Neuronal stem cell (in vitro differentiated cells): Measurements from ENCODE around the gene ANKRD62.
A peak's percentile ranks its signal among the peaks of the same experiment; 100 is the strongest.

Experiments
- DNase-seq: peaks from one replicate; pipeline ENCODE4 v3.0.0-alpha.2; 2013; ENCODE audit warnings: low spot score
- H2AFZ ChIP-seq: one replicate; pipeline ENCODE4 v1.6.1; 2013; ENCODE audit warnings: mild to moderate bottlenecking, low read length, inconsistent platforms
- H2AK5ac ChIP-seq: 2 replicates; pipeline ENCODE4 v1.6.1; 2013; ENCODE audit warnings: low read depth, mild to moderate bottlenecking, inconsistent platforms, low read length, moderate library complexity, mixed read lengths
- H2BK120ac ChIP-seq: 2 replicates; pipeline ENCODE4 v1.6.1; 2013; ENCODE audit warnings: low read depth, mild to moderate bottlenecking, inconsistent platforms, low read length, moderate library complexity, mixed read lengths
- H2BK12ac ChIP-seq: one replicate; pipeline ENCODE4 v1.6.1; 2013; ENCODE audit warnings: low read length, inconsistent platforms
- H2BK15ac ChIP-seq: 2 replicates; pipeline ENCODE4 v1.6.1; 2013; ENCODE audit warnings: mild to moderate bottlenecking, low read length, inconsistent platforms, mixed read lengths
- H2BK5ac ChIP-seq: one replicate; pipeline ENCODE4 v1.6.1; 2013; ENCODE audit warnings: inconsistent platforms, mild to moderate bottlenecking, low read length, moderate library complexity
- H3K14ac ChIP-seq: one replicate; pipeline ENCODE4 v1.6.1; 2013; ENCODE audit warnings: low read length, inconsistent platforms
- H3K18ac ChIP-seq: 2 replicates; pipeline ENCODE4 v1.6.1; 2013; ENCODE audit warnings: low read length, inconsistent platforms
- H3K23ac ChIP-seq: 2 replicates; pipeline ENCODE4 v1.6.1; 2013; ENCODE audit warnings: low read depth, mild to moderate bottlenecking, mixed read lengths, low read length, inconsistent platforms; ENCODE audit not compliant: poor library complexity
- H3K27ac ChIP-seq: replicated peaks from 3 replicates; pipeline ENCODE4 v1.5.1; 2013; ENCODE audit warnings: low read length, inconsistent platforms
- H3K27me3 ChIP-seq, 3 experiments: 2 replicates each; pipeline ENCODE4 v1.6.1; 2013; ENCODE audit warnings: low read length in 3 of 3, mild to moderate bottlenecking in 2 of 3, inconsistent platforms in 1 of 3, low read depth in 1 of 3, mixed read lengths in 1 of 3, moderate library complexity in 1 of 3; ENCODE audit not compliant: control insufficient read depth in 3 of 3, insufficient read depth in 3 of 3
- H3K36me3 ChIP-seq, 2 donors: replicated peaks in 1 of 2; 2 replicates each; pipeline ENCODE4 v1.6.1; 2013; ENCODE audit warnings: low read length in 2 of 2; ENCODE audit not compliant: control insufficient read depth in 2 of 2, insufficient read depth in 2 of 2
- H3K4ac ChIP-seq: 2 replicates; pipeline ENCODE4 v1.6.1; 2013; ENCODE audit warnings: inconsistent platforms, mild to moderate bottlenecking, low read length, moderate library complexity
- H3K4me1 ChIP-seq, 2 donors: 1 replicate in 1 of 2; 2 replicates in 1 of 2; pipeline ENCODE4 v1.6.1; 2013; ENCODE audit warnings: low read length in 2 of 2, low read depth in 1 of 2; ENCODE audit not compliant: control insufficient read depth in 2 of 2, insufficient read depth in 1 of 2
- H3K4me2 ChIP-seq: one replicate; pipeline ENCODE4 v1.6.1; 2013; ENCODE audit warnings: mild to moderate bottlenecking, low read length, inconsistent platforms; ENCODE audit not compliant: insufficient read depth, poor library complexity, severe bottlenecking
- H3K4me3 ChIP-seq, 2 donors: 2 replicates each; pipeline ENCODE4 v1.5.1; 2013; ENCODE audit warnings: low read length in 2 of 2, mild to moderate bottlenecking in 2 of 2, inconsistent platforms in 1 of 2, moderate library complexity in 1 of 2
- H3K79me1 ChIP-seq: one replicate; pipeline ENCODE4 v1.6.1; 2013; ENCODE audit warnings: low read depth, mild to moderate bottlenecking, inconsistent platforms, low read length, moderate library complexity
- H3K9ac ChIP-seq: one replicate; pipeline ENCODE4 v1.6.1; 2013; ENCODE audit warnings: mild to moderate bottlenecking, low read depth, low read length, inconsistent platforms; ENCODE audit not compliant: poor library complexity
- H3K9me3 ChIP-seq, 2 donors: replicated peaks in 1 of 2; 2 replicates each; pipeline versions ENCODE3 to v1.6.1; 2013; ENCODE audit warnings: low read length in 2 of 2, mild to moderate bottlenecking in 2 of 2, inconsistent platforms in 1 of 2, low read depth in 1 of 2, mixed read lengths in 1 of 2, moderate library complexity in 1 of 2; ENCODE audit not compliant: control insufficient read depth in 2 of 2, insufficient read depth in 1 of 2
- H4K8ac ChIP-seq: one replicate; pipeline ENCODE4 v1.6.1; 2013; ENCODE audit warnings: low read depth, mild to moderate bottlenecking, inconsistent platforms, low read length, moderate library complexity
- H4K91ac ChIP-seq: one replicate; pipeline ENCODE4 v1.6.1; 2013; ENCODE audit warnings: low read length, low read depth, mild to moderate bottlenecking, inconsistent platforms; ENCODE audit not compliant: poor library complexity
- WGBS, 2 donors: extraction: QIAGEN DNeasy Blood & Tissue Kit; methylation state at CpG; one replicate each; pipeline ENCODE4 v1.1.7; 2013; ENCODE audit warnings: missing lambda C conversion rate in 2 of 2, mixed read lengths in 1 of 2; ENCODE audit not compliant: insufficient read length in 2 of 2, insufficient replicate concordance in 1 of 2; ENCODE audit errors: extremely low coverage in 2 of 2; 5-methylcytosine and 5-hydroxymethylcytosine counted together

The ANKRD62 gene

DNA sequence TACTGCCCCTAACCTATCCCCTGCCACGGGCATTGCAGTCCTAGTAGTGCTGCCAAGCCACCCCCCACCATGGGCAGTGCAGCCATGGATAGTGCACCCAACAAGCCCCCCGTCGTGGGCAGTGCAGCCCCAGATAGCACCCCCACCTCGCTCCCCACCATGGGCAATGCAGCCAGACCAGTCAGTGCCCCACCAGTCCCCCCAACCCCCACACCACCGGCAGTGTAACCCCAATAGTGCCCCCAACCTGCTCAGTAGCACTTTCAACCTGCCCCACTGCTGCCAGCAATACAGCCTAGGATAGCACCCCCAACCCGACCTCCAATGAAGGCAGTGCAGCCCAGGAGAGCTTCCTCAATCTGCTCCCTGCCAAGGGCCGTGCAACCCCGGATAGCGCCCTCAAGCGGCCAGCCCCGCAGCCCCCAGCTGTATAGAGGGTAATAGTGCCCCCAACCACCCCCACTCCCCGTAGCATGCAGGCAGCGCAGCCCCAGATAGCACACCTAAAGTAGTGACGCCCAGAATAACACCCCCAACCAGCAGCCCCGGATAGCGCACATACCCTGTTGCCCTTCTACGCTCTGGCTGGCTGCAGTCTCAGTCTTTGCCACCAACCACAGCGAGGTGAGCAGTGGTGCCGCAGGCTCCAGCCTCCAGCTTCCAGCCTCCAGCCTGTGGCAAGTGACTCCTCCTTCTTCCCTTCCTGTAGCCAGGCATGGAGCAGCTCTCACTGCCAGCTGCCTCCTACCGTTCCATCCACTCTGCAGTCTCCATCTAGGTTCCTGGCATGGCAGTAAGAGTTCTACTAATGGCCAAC lies 45.4 kb upstream of the ANKRD62 start:
- Histone ChIP-seq H2BK120ac (no peak overlapping the region), H3K4ac (no peak overlapping the region), H3K79me1 (no peaks in the 10 kb centered on the region), H2BK12ac (no peak overlapping the region), H3K27ac (no peak overlapping the region), H3K14ac (no peak overlapping the region), H2AFZ (no peak overlapping the region), H3K27me3 (peaks cover 0 to 44% (median 0%) of the 10 kb centered on the region in 3 experiments), H3K4me3 (no peak overlapping the region), H3K9ac (no peak overlapping the region), H4K91ac (no peak overlapping the region), H2BK15ac (no peak overlapping the region), H2BK5ac (no peak overlapping the region), H3K9me3 (no peaks in the 10 kb centered on the region), H3K23ac (no peak overlapping the region), H3K4me2 (no peak overlapping the region), H2AK5ac (peak overlapping the region; percentile 10), H3K4me1 (peaks cover 0 to 3% of the 10 kb centered on the region in 2 donors), H4K8ac (no peak overlapping the region), H3K18ac (no peak overlapping the region), H3K36me3 (no peaks in the 10 kb centered on the region)
- DNase-seq = no peak
- WGBS, 2 donors = no CpG with 5 or more reads among the region's 20 CpGs

DNA sequence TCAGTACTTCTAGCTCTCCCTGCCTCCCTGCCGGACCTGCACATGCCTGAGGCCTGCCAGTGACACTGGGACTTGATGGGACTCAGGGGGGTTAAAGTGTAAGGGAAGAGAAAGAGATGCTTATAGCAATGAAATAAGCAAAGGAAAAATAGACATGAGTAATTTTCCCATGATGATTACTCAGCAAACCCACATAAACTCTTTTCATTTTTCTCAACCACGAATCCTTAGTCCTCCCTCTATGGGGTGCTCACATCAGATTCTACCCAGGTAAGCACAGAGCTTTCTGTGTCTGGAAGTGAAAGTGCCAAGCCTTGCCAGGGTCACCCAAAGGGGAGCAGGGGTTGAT lies 44.8 kb upstream of the ANKRD62 start:
- no peak for DNase-seq
- Histone ChIP-seq H3K36me3 (no peaks in the 10 kb centered on the region), H3K9me3 (no peaks in the 10 kb centered on the region), H3K14ac (no peak overlapping the region), H3K4ac (no peak overlapping the region), H3K27me3 (peaks cover 0 to 44% (median 0%) of the 10 kb centered on the region in 3 experiments), H3K4me2 (no peak overlapping the region), H3K79me1 (no peaks in the 10 kb centered on the region), H3K23ac (no peak overlapping the region), H3K4me1 (peaks cover 0 to 2% of the 10 kb centered on the region in 2 donors), H2BK5ac (no peak overlapping the region), H2AFZ (no peak overlapping the region), H2BK12ac (no peak overlapping the region), H3K18ac (no peak overlapping the region), H3K4me3 (no peak overlapping the region), H2BK15ac (no peak overlapping the region), H3K9ac (no peak overlapping the region), H2BK120ac (no peak overlapping the region), H4K91ac (no peak overlapping the region), H4K8ac (no peak overlapping the region), H2AK5ac (no peak overlapping the region), H3K27ac (no peak overlapping the region)
- WGBS, 2 donors = no CpG with 5 or more reads among the region's 2 CpGs

- H4K91ac ChIP-seq = no peak overlapping the region
- H2AK5ac ChIP-seq = no peak overlapping the region
- H3K4me1 ChIP-seq = no peaks in the 10 kb centered on the region
- no peak overlapping the region for H2BK12ac ChIP-seq
- H3K4me3 ChIP-seq = no peak overlapping the region
- H3K18ac ChIP-seq = no peak overlapping the region
- H4K8ac ChIP-seq = no peak overlapping the region
- H3K9me3 ChIP-seq = no peaks in the 10 kb centered on the region
- H3K9ac ChIP-seq = no peak overlapping the region
- no peak overlapping the region for H3K4me2 ChIP-seq
- H2BK5ac ChIP-seq = no peak overlapping the region
- H3K23ac ChIP-seq = no peak overlapping the region
- H3K4ac ChIP-seq = no peak overlapping the region
- no peaks in the 10 kb centered on the region for H3K36me3 ChIP-seq
- H2AFZ ChIP-seq = no peak overlapping the region
- H3K79me1 ChIP-seq = no peaks in the 10 kb centered on the region
- DNase-seq = no peak
- peaks cover 0 to 39% (median 0%) of the 10 kb centered on the region in 3 experiments for H3K27me3 ChIP-seq
- no peak overlapping the region for H2BK120ac ChIP-seq
- WGBS, 2 donors = no CpG with 5 or more reads among the region's 9 CpGs
- no peak overlapping the region for H2BK15ac ChIP-seq
- no peak overlapping the region for H3K27ac ChIP-seq
- no peak overlapping the region for H3K14ac ChIP-seq
These were observed 43.4 kb upstream of the ANKRD62 start for GRCh38 chr18:12049978-12050811.

- Histone ChIP-seq H3K36me3 (no peaks in the 10 kb centered on the region), H3K4me3 (no peak overlapping the region), H2BK5ac (no peak overlapping the region), H3K4me1 (no peaks in the 10 kb centered on the region), H3K9me3 (no peaks in the 10 kb centered on the region), H2BK12ac (no peak overlapping the region), H4K8ac (no peak overlapping the region), H2AK5ac (no peak overlapping the region), H2BK15ac (no peak overlapping the region), H3K14ac (no peak overlapping the region), H3K4ac (no peak overlapping the region), H3K79me1 (no peaks in the 10 kb centered on the region), H3K4me2 (no peak overlapping the region), H3K27me3 (peaks cover 0 to 38% (median 0%) of the 10 kb centered on the region in 3 experiments), H4K91ac (no peak overlapping the region), H3K18ac (no peak overlapping the region), H2BK120ac (no peak overlapping the region), H3K9ac (no peak overlapping the region), H3K27ac (no peak overlapping the region), H2AFZ (no peak overlapping the region), H3K23ac (no peak overlapping the region)
- DNase-seq = no peak
- no CpG with 5 or more reads among the region's 3 CpGs for WGBS, 2 donors
These were observed 40.8 kb upstream of the ANKRD62 start for GRCh38 chr18:12052866-12053265.
